GM18909 (cell line): ENCODE results near the gene CNNM1.

ENCODE experiments used
- ATAC-seq: cut with Tn5 transposase; IDR thresholded peaks from one replicate; pipeline ENCODE4 v1.9.1; 2021; ENCODE audit warnings: mild to moderate bottlenecking; ENCODE audit not compliant: unreplicated experiment, poor library complexity

CNNM1 gene

GRCh38 chr10:99331207-99331803, 2.1 kb downstream of the CNNM1 start:
- ATAC-seq = no peak

GRCh38 chr10:99337311-99337811, 8.2 kb downstream of the CNNM1 start:
- ATAC-seq = no peak

GRCh38 chr10:99337901-99338300, 8.7 kb downstream of the CNNM1 start:
- ATAC-seq = no peak

- no peak for ATAC-seq
These were observed 9.9 kb downstream of the CNNM1 start for GRCh38 chr10:99339077-99339476.

GRCh38 chr10:99339563-99340047, 10.4 kb downstream of the CNNM1 start:
- no peak for ATAC-seq

GRCh38 chr10:99340650-99341049, 11.5 kb downstream of the CNNM1 start:
- no peak for ATAC-seq

- no peak for ATAC-seq
These were observed 12.1 kb downstream of the CNNM1 start for GRCh38 chr10:99341248-99341647.

- no peak for ATAC-seq
These were observed 12.8 kb downstream of the CNNM1 start for GRCh38 chr10:99341860-99342490.

- no peak for ATAC-seq
These were observed 14.1 kb downstream of the CNNM1 start for GRCh38 chr10:99343262-99343661.

- ATAC-seq = no peak
These were observed 15.6 kb downstream of the CNNM1 start for GRCh38 chr10:99344715-99345114.

GRCh38 chr10:99345350-99345749, 16.2 kb downstream of the CNNM1 start:
- no peak for ATAC-seq

- ATAC-seq = no peak
These were observed 17.1 kb downstream of the CNNM1 start for GRCh38 chr10:99346247-99346646.

GRCh38 chr10:99347672-99348071, 18.5 kb downstream of the CNNM1 start:
- ATAC-seq = no peak

GRCh38 chr10:99353182-99353581, 24.0 kb downstream of the CNNM1 start:
- no peak for ATAC-seq

- ATAC-seq = no peak
These were observed 28.5 kb downstream of the CNNM1 start for GRCh38 chr10:99357691-99358090.

GRCh38 chr10:99358101-99358500, 28.9 kb downstream of the CNNM1 start:
- no peak for ATAC-seq

GRCh38 chr10:99360934-99361333, 31.8 kb downstream of the CNNM1 start:
- ATAC-seq = no peak

GRCh38 chr10:99364125-99364524, 35.0 kb downstream of the CNNM1 start:
- ATAC-seq = no peak

GRCh38 chr10:99365311-99365710, 36.2 kb downstream of the CNNM1 start:
- no peak for ATAC-seq

GRCh38 chr10:99365736-99366135, 36.6 kb downstream of the CNNM1 start:
- no peak for ATAC-seq

GRCh38 chr10:99366666-99367065, 37.5 kb downstream of the CNNM1 start:
- no peak for ATAC-seq

- no peak for ATAC-seq
These were observed 39.5 kb downstream of the CNNM1 start for GRCh38 chr10:99368646-99369045.
